Measurements from ENCODE around the gene DUSP22.

The DUSP22 gene

GRCh38 chr6:255041-255750 lies 37.1 kb upstream of the DUSP22 start:
- no peak for ATAC-seq
- TF ChIP-seq ZNF8 (CRISPR knock-in tag; IDR thresholded peaks at IDR 0.05) = no peak
- TF ChIP-seq TOX (CRISPR knock-in tag; IDR thresholded peaks at IDR 0.05; ENCODE audit: borderline replicate concordance) = no peak
- TF ChIP-seq PATZ1 (CRISPR knock-in tag; IDR thresholded peaks at IDR 0.05; ENCODE audit: borderline replicate concordance) = no peak
- TF ChIP-seq CSDC2 (CRISPR knock-in tag; IDR thresholded peaks at IDR 0.05) = no peak
- no peak for TF ChIP-seq TCF4 (CRISPR knock-in tag; IDR thresholded peaks at IDR 0.05; ENCODE audit: borderline replicate concordance)
- no peak for TF ChIP-seq OSR1 (CRISPR knock-in tag; IDR thresholded peaks at IDR 0.05)
- no peak for TF ChIP-seq ISL1 (CRISPR knock-in tag; IDR thresholded peaks at IDR 0.05)
- TF ChIP-seq POU6F1 (CRISPR knock-in tag; IDR thresholded peaks at IDR 0.05; ENCODE audit: borderline replicate concordance, low read depth) = no peak
- TF ChIP-seq ZC3H10 (CRISPR knock-in tag; IDR thresholded peaks at IDR 0.05) = no peak
- TF ChIP-seq SNAI2 (CRISPR knock-in tag; IDR thresholded peaks at IDR 0.05) = no peak

- no peak for ATAC-seq
- TF ChIP-seq CREB5 (CRISPR knock-in tag; IDR thresholded peaks at IDR 0.05; ENCODE audit: low read depth) (no peak), BACH2 (CRISPR knock-in tag; IDR thresholded peaks at IDR 0.05; ENCODE audit: borderline replicate concordance) (no peak), ZFP3 (CRISPR knock-in tag; IDR thresholded peaks at IDR 0.05) (no peak), ARNTL (CRISPR knock-in tag; IDR thresholded peaks at IDR 0.05; ENCODE audit: borderline replicate concordance, low read depth) (no peak), ZNF565 (CRISPR knock-in tag; conservative IDR thresholded peaks at IDR 0.05; ENCODE audit: low read depth) (no peak), PATZ1 (CRISPR knock-in tag; IDR thresholded peaks at IDR 0.05; ENCODE audit: borderline replicate concordance) (no peak), ISL1 (CRISPR knock-in tag; IDR thresholded peaks at IDR 0.05) (no peak)
Observed at GRCh38 chr6:255751-256083, 36.6 kb upstream of the DUSP22 start.

GRCh38 chr6:256169-256568 lies 36.1 kb upstream of the DUSP22 start:
- no peak for ATAC-seq
- TF ChIP-seq CSRNP3 (CRISPR knock-in tag; IDR thresholded peaks at IDR 0.05) (no peak), TSHZ2 (CRISPR knock-in tag; IDR thresholded peaks at IDR 0.05) (no peak), ESRRG (CRISPR knock-in tag; IDR thresholded peaks at IDR 0.05) (no peak), ZFP3 (CRISPR knock-in tag; IDR thresholded peaks at IDR 0.05) (no peak), ZC3H10 (CRISPR knock-in tag; IDR thresholded peaks at IDR 0.05) (no peak), OSR1 (CRISPR knock-in tag; IDR thresholded peaks at IDR 0.05) (no peak)
